HCT116 (cell line): Measurements from ENCODE around the gene IRF8. TPM values are rescaled to one million over a fixed set of nuclear protein-coding genes. Genes with fewer than 3 reads are reported as not detected.

Source experiments
- ATAC-seq: fragments of 200-7000 bp; cut with Tn5 transposase; 2 replicates; pipeline ENCODE4 v1.9.1; 2020; ENCODE audit warnings: mild to moderate bottlenecking, moderate library complexity
- BruUV-seq: library from RNA; stranded (reverse); fragments of 400-500 nt; replicated peaks from 2 replicates; lab custom pipeline; 2021; lab: Mats Ljungman, UMichigan
- CTCF ChIA-PET: fragments of 300-600 bp; sonication (Branson Sonifier 250); formaldehyde crosslinking; loops from one replicate; lab custom pipeline; 2021; ENCODE audit warnings: antibody characterized with exemption; lab: Charles Lee
- POLR2A ChIA-PET: fragments of 300-600, 350-600 bp; sonication (Branson Sonifier 250); formaldehyde crosslinking; loops from one replicate; lab custom pipeline; 2021; ENCODE audit warnings: antibody characterized with exemption; lab: Charles Lee
- RAD21 ChIA-PET, 2 experiments: fragments of 300-600 bp; sonication (Branson Sonifier 250); formaldehyde crosslinking; loops; one replicate each; lab custom pipeline; 2023; ENCODE audit warnings: low total read pairs in 2 of 2; ENCODE audit not compliant: uncharacterized antibody in 2 of 2, unreplicated experiment in 2 of 2, low non-redundant PET in 1 of 2; lab: Charles Lee
- DNase-seq: peaks from one replicate; pipeline ENCODE4 v3.0.0-alpha.2; 2010; ENCODE audit warnings: low read depth, low spot score
- H2AFZ ChIP-seq: fragments of 200-600 bp; shearing (Covaris generic), sonication (generic); 2 replicates; pipeline ENCODE4 v1.6.1; 2017; ENCODE audit warnings: low read depth, mixed run types, mixed read lengths, antibody characterized with exemption, low read length; ENCODE audit not compliant: poor library complexity, severe bottlenecking
- H3K27ac ChIP-seq: 2 replicates; pipeline ENCODE4 v1.5.1; 2012; ENCODE audit warnings: low read depth, low read length
- H3K27me3 ChIP-seq: fragments of 200-600 bp; sonication (generic); 2 replicates; pipeline ENCODE4 v1.6.1; 2016; ENCODE audit warnings: mixed run types, low read length, mixed read lengths; ENCODE audit not compliant: insufficient read depth
- H3K36me3 ChIP-seq, 2 experiments: fragments of 200-500 bp in 1 of 2; fragments of 200-600 bp in 1 of 2; sonication (Bioruptor generic) in 1 of 2; sonication (generic) in 1 of 2; 2 replicates each; pipeline versions ENCODE4 v1.5.1 to v1.6.1; 2014 to 2016; ENCODE audit warnings: low read length in 2 of 2, inconsistent platforms in 1 of 2, mixed read lengths in 1 of 2, mixed run types in 1 of 2; ENCODE audit not compliant: insufficient read depth in 2 of 2, control insufficient read depth in 1 of 2
- H3K4me1 ChIP-seq, 2 experiments: fragments of 200-600 bp in 1 of 2; sonication (generic) in 1 of 2; 2 replicates each; pipeline versions ENCODE4 v1.5.1 to v1.6.1; 2012 to 2017; ENCODE audit warnings: low read length in 2 of 2, inconsistent platforms in 1 of 2, mild to moderate bottlenecking in 1 of 2, mixed read lengths in 1 of 2, mixed run types in 1 of 2, moderate library complexity in 1 of 2; ENCODE audit not compliant: insufficient read depth in 2 of 2, control insufficient read depth in 1 of 2
- H3K4me2 ChIP-seq: fragments of 200-600 bp; sonication (generic); 2 replicates; pipeline ENCODE4 v1.6.1; 2017; ENCODE audit warnings: mixed run types, low read length, mixed read lengths
- H3K4me3 ChIP-seq, 2 experiments: fragments of 200-600 bp in 1 of 2; sonication (generic) in 1 of 2; replicated peaks in 1 of 2; 2 replicates each; pipeline ENCODE4 v1.5.1; 2011 to 2016; ENCODE audit warnings: low read length in 2 of 2, control low read depth in 1 of 2, low read depth in 1 of 2, mild to moderate bottlenecking in 1 of 2, mixed read lengths in 1 of 2, mixed run types in 1 of 2
- H3K79me2 ChIP-seq: fragments of 200-600 bp; sonication (generic); 2 replicates; pipeline ENCODE4 v1.6.1; 2017; ENCODE audit warnings: mild to moderate bottlenecking, mixed run types, low read length, moderate library complexity, mixed read lengths; ENCODE audit not compliant: insufficient read depth
- H3K9ac ChIP-seq: fragments of 200-600 bp; sonication (generic); 2 replicates; pipeline ENCODE4 v1.6.1; 2016; ENCODE audit warnings: low read length, mixed read lengths
- H3K9me2 ChIP-seq: fragments of 200-600 bp; sonication (generic), shearing (Covaris generic); 2 replicates; pipeline ENCODE4 v1.6.1; 2017; ENCODE audit warnings: mixed run types, mild to moderate bottlenecking, moderate library complexity; ENCODE audit not compliant: insufficient read depth
- H3K9me3 ChIP-seq, 2 experiments: fragments of 200-500 bp in 1 of 2; fragments of 200-600 bp in 1 of 2; sonication (Bioruptor generic) in 1 of 2; sonication (generic) in 1 of 2; 2 replicates each; pipeline ENCODE4 v1.6.1; 2014 to 2017; ENCODE audit warnings: low read length in 2 of 2, mixed read lengths in 2 of 2, inconsistent platforms in 1 of 2, low read depth in 1 of 2, mild to moderate bottlenecking in 1 of 2, mixed run types in 1 of 2, moderate library complexity in 1 of 2; ENCODE audit not compliant: control insufficient read depth in 1 of 2, insufficient read depth in 1 of 2
- H4K20me1 ChIP-seq: fragments of 200-600 bp; sonication (generic), shearing (Covaris generic); 2 replicates; pipeline ENCODE4 v1.6.1; 2017; ENCODE audit warnings: mixed run types, mild to moderate bottlenecking, moderate library complexity; ENCODE audit not compliant: insufficient read depth
- EZH2 ChIP-seq: fragments of 200-600 bp; sonication (generic); IDR thresholded peaks from 2 replicates; pipeline ENCODE4 v1.6.1; 2017; ENCODE audit warnings: antibody characterized with exemption, mixed run types
- EZH2phosphoT487 ChIP-seq: fragments of 200-600 bp; IDR thresholded peaks from 2 replicates; pipeline ENCODE4 v1.6.1; 2018; ENCODE audit warnings: antibody characterized with exemption, borderline replicate concordance
- FOSL1 ChIP-seq: IDR thresholded peaks from 2 replicates; pipeline ENCODE4 v1.6.1; 2012; ENCODE audit warnings: low read depth
- POLR2A ChIP-seq: IDR thresholded peaks from 2 replicates; pipeline ENCODE4 v1.7.0; 2011; ENCODE audit warnings: borderline replicate concordance; ENCODE audit not compliant: insufficient read depth, insufficient read length; ENCODE audit errors: extremely low read depth
- SIN3A ChIP-seq: IDR thresholded peaks from 2 replicates; pipeline ENCODE4 v1.6.1; 2012; ENCODE audit warnings: low read depth
- intact Hi-C: fragments of 100-400 bp; cut with micrococcal nuclease; formaldehyde crosslinking; loops from 2 replicates; pipeline ENCODE4 v1.10.0; 2022
- total RNA-seq: library from RNA; stranded (reverse); gene quantifications from one replicate; pipeline ENCODE4 v1.2.1, GENCODE V29; 2021; ENCODE audit not compliant: unreplicated experiment
- TF ChIP-seq, protein P1 (sequence below): IDR thresholded peaks from 2 replicates; pipeline ENCODE4 v1.6.1; 2011; ENCODE audit warnings: mild to moderate bottlenecking, low read length, moderate library complexity; ENCODE audit not compliant: insufficient replicate concordance; ENCODE audit errors: extremely low read depth
- TF ChIP-seq, protein P2 (sequence below), 3 experiments: fragments of 200-600 bp in 1 of 3; sonication (generic) in 1 of 3; IDR thresholded peaks in 2 of 3; conservative IDR thresholded peaks in 1 of 3; 2 replicates each; pipeline ENCODE4 v1.5.1; 2012 to 2017; ENCODE audit warnings: low read depth in 2 of 3, low read length in 2 of 3, antibody characterized with exemption in 1 of 3, borderline replicate concordance in 1 of 3, control low read depth in 1 of 3, mild to moderate bottlenecking in 1 of 3, mixed read lengths in 1 of 3, mixed run types in 1 of 3, moderate library complexity in 1 of 3; ENCODE audit not compliant: insufficient read depth in 1 of 3

IRF8 gene
- total RNA-seq, 1 experiment from 2014 or later = 0.61 TPM

DNA sequence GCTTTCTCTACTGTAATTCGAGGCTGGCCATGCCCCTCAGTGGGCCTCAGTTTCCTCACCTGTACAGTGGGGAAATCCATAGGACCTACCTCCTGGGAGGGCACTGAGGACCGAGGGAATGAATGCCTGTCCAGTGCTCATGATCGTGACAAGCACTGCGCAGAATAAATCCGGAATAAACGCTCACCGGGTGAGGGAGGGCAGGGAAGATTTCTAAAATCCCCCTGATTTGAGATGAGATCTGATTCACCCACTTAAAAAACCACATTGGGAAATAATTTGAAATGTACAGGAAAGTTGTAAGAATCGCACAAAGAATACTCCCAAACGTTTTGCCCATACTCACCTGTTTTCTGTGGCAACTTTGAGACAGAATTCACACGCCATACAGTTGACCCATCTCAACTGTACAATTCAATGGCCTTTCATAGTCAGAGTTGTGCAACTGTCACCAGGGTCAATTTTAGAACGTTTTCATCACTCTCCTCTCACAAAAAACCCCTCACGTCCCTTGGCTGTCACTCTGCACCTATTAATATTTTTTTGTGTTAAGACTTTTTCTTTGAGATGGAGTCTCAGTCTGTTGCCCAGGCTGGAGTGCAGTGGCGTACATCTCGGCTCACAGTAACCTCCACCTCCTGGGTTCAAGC, 49.8 kb downstream of the IRF8 start:
- Histone ChIP-seq H3K9me3 (no peaks in the 10 kb centered on the region), H3K36me3 (no peaks in the 10 kb centered on the region), H3K9me2 (no peaks in the 10 kb centered on the region), H3K27me3 (peaks cover 64% of the 10 kb centered on the region)
- intact Hi-C loops = no loop called here
- TF ChIP-seq, protein P1, sequence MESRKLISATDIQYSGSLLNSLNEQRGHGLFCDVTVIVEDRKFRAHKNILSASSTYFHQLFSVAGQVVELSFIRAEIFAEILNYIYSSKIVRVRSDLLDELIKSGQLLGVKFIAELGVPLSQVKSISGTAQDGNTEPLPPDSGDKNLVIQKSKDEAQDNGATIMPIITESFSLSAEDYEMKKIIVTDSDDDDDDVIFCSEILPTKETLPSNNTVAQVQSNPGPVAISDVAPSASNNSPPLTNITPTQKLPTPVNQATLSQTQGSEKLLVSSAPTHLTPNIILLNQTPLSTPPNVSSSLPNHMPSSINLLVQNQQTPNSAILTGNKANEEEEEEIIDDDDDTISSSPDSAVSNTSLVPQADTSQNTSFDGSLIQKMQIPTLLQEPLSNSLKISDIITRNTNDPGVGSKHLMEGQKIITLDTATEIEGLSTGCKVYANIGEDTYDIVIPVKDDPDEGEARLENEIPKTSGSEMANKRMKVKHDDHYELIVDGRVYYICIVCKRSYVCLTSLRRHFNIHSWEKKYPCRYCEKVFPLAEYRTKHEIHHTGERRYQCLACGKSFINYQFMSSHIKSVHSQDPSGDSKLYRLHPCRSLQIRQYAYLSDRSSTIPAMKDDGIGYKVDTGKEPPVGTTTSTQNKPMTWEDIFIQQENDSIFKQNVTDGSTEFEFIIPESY = no peak
- TF ChIP-seq FOSL1 = no peak
- TF ChIP-seq, all 23 proteins: peak for 0
- Histone ChIP-seq H3K27ac (no peak overlapping the region), H3K4me1 (no peaks in the 10 kb centered on the region), H2AFZ (no peak overlapping the region), H4K20me1 (no peaks in the 10 kb centered on the region), H3K4me3 (no peak overlapping the region), H3K4me2 (no peak overlapping the region), H3K79me2 (no peaks in the 10 kb centered on the region), H3K9ac (no peak overlapping the region)
- RAD21 ChIA-PET = no interaction called here
- no TSS peak for BruUV-seq
- no peak for ATAC-seq
- CTCF ChIA-PET = no interaction called here
- DNase-seq = no peak
- POLR2A ChIA-PET = no interaction called here

DNA sequence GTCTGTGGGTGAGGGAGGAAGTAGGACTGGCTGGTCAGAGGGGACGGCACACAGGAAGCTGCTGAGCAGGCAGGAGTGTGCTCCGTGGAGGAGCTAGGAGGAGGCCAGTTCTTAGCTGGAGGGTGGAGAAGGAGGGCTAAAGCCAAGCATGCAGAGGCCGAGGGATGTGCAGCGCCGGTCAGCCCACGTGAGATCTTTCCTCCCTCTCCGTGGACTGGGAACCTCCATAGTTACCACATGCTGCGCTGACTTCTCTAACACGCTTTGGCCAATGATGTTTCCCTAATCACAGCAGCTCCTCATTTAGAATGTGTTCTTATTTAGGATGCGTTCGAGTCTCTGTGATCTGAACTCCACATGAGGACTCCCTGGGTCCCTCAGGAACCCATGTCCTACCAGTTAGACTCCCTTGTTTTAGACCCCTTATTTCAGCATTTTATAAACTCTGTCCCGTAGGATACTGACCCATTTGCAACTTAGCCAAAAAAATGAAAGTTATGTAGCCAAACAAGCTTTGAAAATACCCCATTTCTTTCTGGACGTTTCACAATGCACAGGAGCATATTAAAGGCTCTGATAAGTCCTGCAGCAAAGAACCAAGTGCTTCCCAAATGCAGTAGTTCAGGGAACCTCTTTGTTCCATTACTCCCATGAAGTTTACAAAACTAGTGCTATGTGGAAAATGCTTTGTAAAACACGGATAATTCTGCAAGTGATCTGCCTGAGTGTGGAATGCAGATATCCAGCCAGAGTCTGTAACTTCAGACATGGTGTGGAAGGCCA, 51.4 kb downstream of the IRF8 start:
- ATAC-seq (no peak), DNase-seq (no peak)
- Histone ChIP-seq H3K4me3 (no peak overlapping the region), H4K20me1 (no peaks in the 10 kb centered on the region), H3K27ac (no peak overlapping the region), H3K9me2 (no peaks in the 10 kb centered on the region), H3K27me3 (peaks cover 48% of the 10 kb centered on the region), H3K9ac (no peak overlapping the region), H3K79me2 (no peaks in the 10 kb centered on the region), H2AFZ (no peak overlapping the region), H3K4me1 (no peaks in the 10 kb centered on the region), H3K36me3 (no peaks in the 10 kb centered on the region), H3K9me3 (no peaks in the 10 kb centered on the region), H3K4me2 (no peak overlapping the region)
- RAD21 ChIA-PET = no interaction called here
- POLR2A ChIA-PET = no interaction called here
- TF ChIP-seq EZH2 (no peak), POLR2A (no peak), EZH2phosphoT487 (no peak), SIN3A (no peak)
- TF ChIP-seq, protein P2, sequence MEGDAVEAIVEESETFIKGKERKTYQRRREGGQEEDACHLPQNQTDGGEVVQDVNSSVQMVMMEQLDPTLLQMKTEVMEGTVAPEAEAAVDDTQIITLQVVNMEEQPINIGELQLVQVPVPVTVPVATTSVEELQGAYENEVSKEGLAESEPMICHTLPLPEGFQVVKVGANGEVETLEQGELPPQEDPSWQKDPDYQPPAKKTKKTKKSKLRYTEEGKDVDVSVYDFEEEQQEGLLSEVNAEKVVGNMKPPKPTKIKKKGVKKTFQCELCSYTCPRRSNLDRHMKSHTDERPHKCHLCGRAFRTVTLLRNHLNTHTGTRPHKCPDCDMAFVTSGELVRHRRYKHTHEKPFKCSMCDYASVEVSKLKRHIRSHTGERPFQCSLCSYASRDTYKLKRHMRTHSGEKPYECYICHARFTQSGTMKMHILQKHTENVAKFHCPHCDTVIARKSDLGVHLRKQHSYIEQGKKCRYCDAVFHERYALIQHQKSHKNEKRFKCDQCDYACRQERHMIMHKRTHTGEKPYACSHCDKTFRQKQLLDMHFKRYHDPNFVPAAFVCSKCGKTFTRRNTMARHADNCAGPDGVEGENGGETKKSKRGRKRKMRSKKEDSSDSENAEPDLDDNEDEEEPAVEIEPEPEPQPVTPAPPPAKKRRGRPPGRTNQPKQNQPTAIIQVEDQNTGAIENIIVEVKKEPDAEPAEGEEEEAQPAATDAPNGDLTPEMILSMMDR (IDR thresholded peaks at IDR 0.05 in 2 of 3, conservative IDR thresholded peaks at IDR 0.05 in 1 of 3; ENCODE audit: borderline replicate concordance in 1 of 3, insufficient read depth in 1 of 3, low read depth in 2 of 3, low read length in 2 of 3) = no peak
- BruUV-seq = no TSS peak
- CTCF ChIA-PET = no interaction called here
- intact Hi-C loops = no loop called here
